Psoas muscle (tissue), 8 donors: Measurements from ENCODE around the gene SYCE1. TPM values are rescaled to one million over a fixed set of nuclear protein-coding genes. Genes with fewer than 3 reads are reported as not detected.

Experiments used
- ATAC-seq, 4 donors: fragments of 200-7000 bp; cut with Tn5 transposase; one replicate each; pipeline ENCODE4 v1.9.1; 2020; ENCODE audit warnings: moderate library complexity in 3 of 4, mild to moderate bottlenecking in 2 of 4
- DNase-seq, 2 donors: peaks; one replicate each; pipeline ENCODE4 v3.0.0-alpha.2; 2020
- H3K27ac ChIP-seq: fragments of 200-600 bp; one replicate; pipeline ENCODE4 v1.8.0; 2022
- H3K27me3 ChIP-seq, 3 donors: fragments of 200-600 bp in 1 of 3; one replicate each; pipeline versions ENCODE4 v1.6.1 to v1.8.0; 2013 to 2022; ENCODE audit warnings: low read length in 2 of 3, mild to moderate bottlenecking in 2 of 3, moderate library complexity in 1 of 3; ENCODE audit not compliant: insufficient read depth in 3 of 3
- H3K36me3 ChIP-seq, 2 donors: fragments of 200-600 bp in 1 of 2; one replicate each; pipeline versions ENCODE4 v1.6.1 to v1.8.0; 2013 to 2022; ENCODE audit warnings: low read depth in 1 of 2, mild to moderate bottlenecking in 1 of 2, moderate library complexity in 1 of 2; ENCODE audit not compliant: insufficient read depth in 1 of 2
- H3K4me1 ChIP-seq: fragments of 200-600 bp; one replicate; pipeline ENCODE4 v1.8.0; 2022
- H3K4me3 ChIP-seq: fragments of 200-600 bp; one replicate; pipeline ENCODE4 v1.8.0; 2022; ENCODE audit warnings: mild to moderate bottlenecking
- H3K9me3 ChIP-seq: fragments of 200-600 bp; one replicate; pipeline ENCODE4 v1.8.0; 2022
- CTCF ChIP-seq: fragments of 200-600 bp; IDR thresholded peaks from one replicate; pipeline ENCODE4 v1.8.0; 2022; ENCODE audit warnings: antibody characterized with exemption
- WGBS, 3 donors: extraction: QIAGEN DNeasy Blood & Tissue Kit; methylation state at CpG; one replicate each; pipeline versions ENCODE4 v1.1.6 to v1.1.7; 2013; 5-methylcytosine and 5-hydroxymethylcytosine counted together
- intact Hi-C, 2 donors: fragments of 100-400 bp; cut with DNase I; formaldehyde crosslinking; loops; one replicate each; pipeline versions ENCODE4 v1.11.0 to v1.14.2; 2022
- polyA plus RNA-seq, 3 donors: library from polyadenylated mRNA; stranded (reverse); fragments of 200-250 nt; gene quantifications; one replicate each; pipeline ENCODE4 v1.2.3, GENCODE V29; 2013
- total RNA-seq, 4 donors: library from RNA; stranded (reverse); fragmentation: NEBNext Ultra II Directional in 2 of 4; extraction: Animal tissue kit (Norgen Biotek cat#: 25700) in 2 of 4; gene quantifications; one replicate each; pipeline versions ENCODE4 v1.2.1 to v1.2.4, GENCODE V29; 2021 to 2023
- donor health status: healthy with polysubstance abuse.
- donor health status: DM: no; HTN: no; CAD: no; lungs with moderate emphysema.
- donor health status: Bipolar disorder and iron deficiency.
- donor health status: healthy.
- donor health status: DM: yes; HTN: yes; CAD: no.
- donor health status: DM: no; HTN: no; CAD: no.
- donor health status: DM: no; HTN: no; CAD: no.
- donor health status: DM: yes; HTN: yes; CAD: no.

Gene SYCE1
- total and polyA plus RNA-seq, 7 donors, result 0.08 to 0.68 (median 0.38) TPM; not detected in 2

- TF ChIP-seq CTCF, result no peak
- H3K4me3 ChIP-seq, result no peak overlapping the region
- no peaks in the 10 kb centered on the region for H3K4me1 ChIP-seq
- 63 to 73% (median 64%) methylated on average over 9 of the region's 9 CpGs for WGBS, 3 donors
- intact Hi-C loops, result no loop called here
- ATAC-seq (no peak), DNase-seq (no peak)
- no peak overlapping the region for H3K27ac ChIP-seq
- no peaks in the 10 kb centered on the region for H3K36me3 ChIP-seq
- peaks cover 0 to 50% (median 16%) of the 10 kb centered on the region in 3 donors for H3K27me3 ChIP-seq
- no peaks in the 10 kb centered on the region for H3K9me3 ChIP-seq
Observed at GRCh38 chr10:133530506-133530905, 34.9 kb downstream of the SYCE1 start.

GRCh38 chr10:133529576-133529946, 35.8 kb downstream of the SYCE1 start:
- H3K27me3 ChIP-seq, result peaks cover 0 to 50% (median 16%) of the 10 kb centered on the region in 3 donors
- intact Hi-C loops, result no loop called here
- no peaks in the 10 kb centered on the region for H3K9me3 ChIP-seq
- no peak for TF ChIP-seq CTCF
- H3K4me1 ChIP-seq, result no peaks in the 10 kb centered on the region
- H3K27ac ChIP-seq, result no peak overlapping the region
- H3K4me3 ChIP-seq, result no peak overlapping the region
- DNase-seq (no peak), ATAC-seq (no peak)
- no peaks in the 10 kb centered on the region for H3K36me3 ChIP-seq
- WGBS, 3 donors, result 10 to 32% (median 17%) methylated on average over 26 of the region's 26 CpGs

- peak overlapping the region; percentile 50 for H3K4me3 ChIP-seq
- H3K27ac ChIP-seq, result no peak overlapping the region
- WGBS, 3 donors, result 3 to 13% (median 13%) methylated on average over 27 to 37 of the region's 37 CpGs
- no peaks in the 10 kb centered on the region for H3K4me1 ChIP-seq
- peaks cover 2% of the 10 kb centered on the region for H3K9me3 ChIP-seq
- peaks cover 0 to 50% (median 16%) of the 10 kb centered on the region in 3 donors for H3K27me3 ChIP-seq
- DNase-seq (no peak), ATAC-seq (peak in 1 of 4 donors; percentile 33)
- no peak for TF ChIP-seq CTCF
- H3K36me3 ChIP-seq, result no peaks in the 10 kb centered on the region
- intact Hi-C loops, result no loop called here
Observed at GRCh38 chr10:133528845-133529575, 36.4 kb downstream of the SYCE1 start.

- intact Hi-C loops, result no loop called here
- Histone ChIP-seq H3K9me3 (peaks cover 7% of the 10 kb centered on the region), H3K27me3 (peaks cover 0 to 50% (median 16%) of the 10 kb centered on the region in 3 donors), H3K4me3 (peak overlapping the region; percentile 50), H3K36me3 (no peaks in the 10 kb centered on the region), H3K4me1 (no peaks in the 10 kb centered on the region), H3K27ac (no peak overlapping the region)
- no peak for TF ChIP-seq CTCF
- WGBS, 3 donors, result 2 to 17% (median 14%) methylated on average over 48 to 50 of the region's 50 CpGs
- peak in 1 of 4 donors; percentile 57 for ATAC-seq
- DNase-seq, result no peak
Observed at GRCh38 chr10:133528296-133528844, 37.0 kb downstream of the SYCE1 start.
